T1000 (cell line): ENCODE results near the gene NPFFR1.
"Not testable (repeated sequence)": the region's sequence is repeated elsewhere in the genome, so short reads cannot be mapped to it uniquely, and the experiment has no call there.

Experiments used
- DNase-seq: peaks from one replicate; lab custom pipeline; 2025; ENCODE audit warnings: mixed read lengths; lab: John Stamatoyannopoulos, UW

NPFFR1 gene

DNA sequence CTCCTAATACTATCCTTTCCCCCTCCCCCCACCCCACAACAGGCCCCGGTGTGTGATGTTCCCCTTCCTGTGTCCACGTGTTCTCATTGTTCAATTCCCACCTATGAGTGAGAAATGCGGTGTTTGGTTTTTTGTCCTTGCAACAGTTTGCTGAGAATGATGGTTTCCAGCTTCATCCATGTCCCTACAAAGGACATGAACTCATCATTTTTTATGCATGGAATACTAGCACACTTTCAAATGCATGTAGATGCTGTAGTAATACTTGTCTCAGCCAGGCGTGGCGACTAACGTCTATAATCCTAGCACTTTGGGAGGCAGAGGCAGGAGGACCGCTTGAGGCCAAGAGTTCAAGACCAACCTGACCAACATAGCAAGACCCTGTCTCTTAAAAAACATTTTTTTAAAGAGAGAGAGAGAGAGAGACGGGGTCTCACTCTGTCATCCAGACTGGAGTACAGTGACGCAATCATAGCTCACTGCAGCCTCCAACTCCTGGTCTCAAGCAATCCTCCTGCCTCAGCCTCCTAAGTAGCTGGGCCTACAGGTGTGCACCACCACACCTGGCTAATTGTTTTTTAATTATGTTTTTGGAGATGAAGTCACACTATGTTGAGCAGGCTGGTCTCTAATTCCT, 60.9 kb downstream of the NPFFR1 start:
- not testable (repeated sequence) for DNase-seq

DNA sequence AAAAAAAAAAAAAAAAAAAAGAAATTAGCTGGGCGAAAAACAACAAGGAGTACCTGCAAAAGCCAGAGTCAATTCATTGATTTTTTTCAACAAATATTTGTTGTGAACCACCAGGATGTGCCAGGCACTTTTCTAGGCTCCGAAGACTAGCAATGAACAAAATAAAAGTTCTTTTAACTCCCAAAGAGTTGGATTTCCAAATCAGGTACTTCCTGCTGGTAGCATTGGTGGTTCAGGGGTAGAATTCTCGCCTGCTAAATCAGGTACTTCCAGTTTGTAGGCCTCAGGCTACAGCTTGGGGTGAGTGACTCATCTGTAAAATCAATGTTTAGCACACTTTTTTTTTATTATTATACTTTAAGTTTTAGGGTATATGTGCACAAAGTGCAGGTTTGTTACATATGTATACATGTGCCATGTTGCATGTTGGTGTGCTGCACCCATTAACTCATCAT, 61.4 kb downstream of the NPFFR1 start:
- DNase-seq = no peak

DNA sequence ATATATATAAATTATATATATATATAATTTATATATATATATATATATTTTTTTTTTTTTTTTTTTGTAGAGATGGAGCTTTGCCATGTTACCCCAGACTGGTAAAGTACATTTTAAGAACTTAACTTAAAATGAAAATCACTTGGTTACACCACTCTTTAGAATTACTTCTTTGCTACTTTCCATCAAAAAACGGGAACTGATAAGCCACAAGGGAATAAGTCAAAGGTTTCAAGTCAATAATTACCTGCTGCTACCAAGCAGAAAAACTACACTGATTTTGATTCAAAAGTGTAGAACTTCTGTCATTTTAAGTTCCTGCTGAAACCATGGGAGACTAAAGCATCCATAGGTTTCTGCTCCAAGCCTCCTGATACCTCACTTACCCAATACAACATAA, 62.8 kb downstream of the NPFFR1 start:
- DNase-seq = no peak

DNA sequence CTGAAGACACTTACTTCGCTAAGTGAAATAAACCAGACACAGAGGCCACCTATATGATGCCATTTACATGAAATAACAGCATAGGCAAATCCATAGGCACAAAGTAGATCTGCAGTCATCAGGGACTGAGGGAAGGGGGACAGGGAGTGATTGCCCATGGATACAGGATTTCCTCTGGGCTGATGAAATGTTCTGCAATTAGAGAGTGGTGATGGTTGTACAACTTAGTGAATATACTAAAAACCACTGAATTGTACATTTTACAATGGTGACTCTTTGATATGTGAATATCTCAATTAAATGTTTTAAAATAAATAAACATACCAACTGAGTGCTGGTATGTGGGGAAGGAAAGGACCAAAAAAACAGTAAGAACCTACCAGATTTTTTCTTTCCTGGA, 70.9 kb downstream of the NPFFR1 start:
- no peak for DNase-seq

DNA sequence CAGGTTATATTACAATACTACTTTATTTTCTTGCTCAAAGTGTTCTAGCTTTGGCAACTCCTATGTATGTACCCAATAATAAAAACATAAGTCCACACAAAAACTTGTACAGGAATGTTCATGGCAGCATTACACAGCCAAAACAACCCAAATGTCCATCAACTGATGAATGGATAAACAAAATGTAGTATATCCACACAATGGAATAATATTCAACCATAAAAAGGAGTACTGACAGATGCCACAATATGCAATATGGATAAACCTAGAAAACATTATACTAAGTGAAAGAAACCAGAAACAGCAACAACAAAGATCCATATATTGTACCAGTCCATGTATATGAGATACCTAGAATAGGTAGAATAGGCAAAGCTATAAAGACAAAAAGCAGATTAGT, 71.5 kb downstream of the NPFFR1 start:
- DNase-seq = no peak

DNA sequence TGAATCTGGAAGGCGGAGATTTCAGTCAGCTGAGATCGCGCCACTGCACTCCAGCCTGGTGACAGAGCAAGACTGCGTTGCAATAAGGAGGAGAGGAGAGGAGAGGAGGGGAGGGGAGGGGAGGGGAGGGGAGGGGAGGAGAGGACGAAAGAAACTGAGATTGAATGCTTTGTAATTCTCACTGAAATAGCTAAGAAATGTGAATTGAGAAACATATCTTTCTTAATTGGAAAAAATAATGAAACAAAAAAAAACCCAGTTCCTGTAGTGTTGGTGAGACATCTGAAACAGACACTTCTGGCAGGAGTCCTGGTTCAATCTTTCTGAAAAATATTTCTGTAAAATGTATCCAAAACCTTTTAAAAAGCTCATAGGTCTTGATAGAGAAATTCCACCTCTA, 77.0 kb downstream of the NPFFR1 start:
- no peak for DNase-seq

DNA sequence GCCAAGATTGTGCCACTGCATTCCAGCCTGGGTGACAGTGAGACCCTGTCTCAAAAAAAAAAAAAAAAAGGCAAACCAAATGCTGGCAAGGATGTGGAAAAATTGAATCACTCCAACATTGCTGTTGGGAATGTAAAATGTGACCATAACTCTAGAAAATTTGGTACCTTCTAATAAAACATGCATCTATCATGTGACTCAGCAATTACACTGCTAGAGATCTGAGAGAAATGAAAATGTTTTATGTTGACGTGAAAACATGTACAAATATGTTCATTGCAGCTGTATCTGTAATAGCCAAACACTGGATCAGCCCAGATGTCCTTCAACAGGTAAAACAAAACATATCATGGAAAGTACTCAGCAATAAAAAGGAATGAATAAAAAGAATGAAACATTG, 82.7 kb downstream of the NPFFR1 start:
- DNase-seq = no peak

DNA sequence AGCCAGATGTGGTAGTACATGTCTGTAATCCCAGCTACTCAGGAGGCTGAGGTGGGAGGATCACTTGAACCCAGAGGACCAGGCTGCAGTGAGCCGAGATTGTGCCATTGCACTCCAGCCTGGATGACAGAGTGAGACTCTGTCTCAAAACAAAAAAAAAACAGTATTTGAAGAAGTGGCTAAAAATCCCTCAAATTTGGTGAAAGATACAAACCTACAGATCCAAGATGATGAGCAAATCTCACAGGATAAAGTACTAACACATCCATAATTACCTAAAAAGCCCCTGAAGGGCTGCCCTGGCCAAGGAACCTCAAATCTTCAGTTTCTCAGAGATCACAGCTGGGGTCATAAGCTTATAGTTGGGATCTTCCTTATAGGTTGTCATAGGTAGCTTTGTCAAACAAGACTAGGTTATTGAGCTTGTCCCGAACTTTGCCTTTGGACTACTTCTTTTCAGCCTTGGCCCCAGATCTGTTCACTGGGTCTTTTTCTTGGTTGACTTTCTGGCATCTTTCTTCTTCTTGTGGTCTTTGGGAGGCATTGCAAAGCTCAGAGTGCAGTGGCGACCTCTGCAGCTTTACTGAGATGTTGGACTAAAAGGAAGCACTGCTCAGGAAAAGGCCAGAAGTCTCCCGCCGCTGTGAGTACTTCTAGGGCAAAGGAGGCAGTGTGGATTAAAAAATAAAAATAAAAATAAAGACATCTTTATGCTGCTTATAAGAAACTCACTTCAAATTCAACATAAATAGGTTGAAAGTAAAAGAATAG, 84.9 kb downstream of the NPFFR1 start:
- no peak for DNase-seq
